Activated naive CD4-positive, alpha-beta T cell (primary cell): ENCODE data around the gene CHD5.

Source experiments
- DNase-seq, 4 experiments: peaks; one replicate each; lab custom pipeline; 2025; lab: John Stamatoyannopoulos, UW

Gene CHD5

GRCh38 chr1:6154525-6155319 is 25.4 kb downstream of the CHD5 start:
- DNase-seq, result no peak

GRCh38 chr1:6152882-6153281 is 27.2 kb downstream of the CHD5 start:
- DNase-seq, result no peak

- no peak for DNase-seq
Measured at GRCh38 chr1:6152181-6152580, 27.9 kb downstream of the CHD5 start.

GRCh38 chr1:6151291-6151822 is 28.8 kb downstream of the CHD5 start:
- no peak for DNase-seq

GRCh38 chr1:6150006-6150938 is 29.8 kb downstream of the CHD5 start:
- DNase-seq, result no peak

GRCh38 chr1:6149597-6149996 is 30.5 kb downstream of the CHD5 start:
- no peak for DNase-seq

- peak; percentile 27 to 66 (median 52) for DNase-seq
Measured at GRCh38 chr1:6148497-6149241, 31.5 kb downstream of the CHD5 start.

- no peak for DNase-seq
Measured at GRCh38 chr1:6145864-6146410, 34.2 kb downstream of the CHD5 start.

GRCh38 chr1:6145396-6145750 is 34.7 kb downstream of the CHD5 start:
- no peak for DNase-seq

GRCh38 chr1:6144647-6145395 is 35.3 kb downstream of the CHD5 start:
- no peak for DNase-seq

GRCh38 chr1:6144175-6144574 is 35.9 kb downstream of the CHD5 start:
- no peak for DNase-seq

- no peak for DNase-seq
Measured at GRCh38 chr1:6143395-6143794, 36.7 kb downstream of the CHD5 start.

- DNase-seq, result no peak
Measured at GRCh38 chr1:6142734-6143133, 37.4 kb downstream of the CHD5 start.

- no peak for DNase-seq
Measured at GRCh38 chr1:6142036-6142621, 38.0 kb downstream of the CHD5 start.

GRCh38 chr1:6141592-6141991 is 38.5 kb downstream of the CHD5 start:
- DNase-seq, result no peak

- no peak for DNase-seq
Measured at GRCh38 chr1:6140413-6140812, 39.7 kb downstream of the CHD5 start.

GRCh38 chr1:6137758-6138157 is 42.4 kb downstream of the CHD5 start:
- DNase-seq, result no peak

GRCh38 chr1:6136516-6137220 is 43.5 kb downstream of the CHD5 start:
- DNase-seq, result no peak

GRCh38 chr1:6134741-6135510 is 45.2 kb downstream of the CHD5 start:
- DNase-seq, result no peak
